Esophagus squamous epithelium (tissue), 5 donors: ENCODE results near the gene SENP3. TPM values are rescaled to one million over a fixed set of nuclear protein-coding genes. Genes with fewer than 3 reads are reported as not detected.

Experiments used
- DNase-seq: peaks from one replicate; lab custom pipeline; 2025; lab: John Stamatoyannopoulos, UW
- H3K27ac ChIP-seq, 4 donors: fragments of 200-600 bp; sonication (generic); one replicate each; pipeline ENCODE4 v1.5.1; 2016 to 2019; ENCODE audit warnings: mild to moderate bottlenecking in 1 of 4
- H3K27me3 ChIP-seq, 4 donors: fragments of 200-600 bp; sonication (generic); 1 replicate in 3 of 4; 2 replicates in 1 of 4; pipeline versions ENCODE4 v1.5.1 to v1.6.0; 2017 to 2021; ENCODE audit warnings: antibody characterized with exemption in 1 of 4
- H3K36me3 ChIP-seq, 3 donors: fragments of 200-600 bp; sonication (generic); one replicate each; pipeline ENCODE4 v1.5.1; 2016 to 2019
- H3K4me1 ChIP-seq, 3 donors: fragments of 200-600 bp; sonication (generic); one replicate each; pipeline ENCODE4 v1.5.1; 2017 to 2019
- H3K4me3 ChIP-seq, 4 donors: fragments of 200-600 bp; sonication (generic); 1 replicate in 3 of 4; 2 replicates in 1 of 4; pipeline ENCODE4 v1.5.1; 2016 to 2019; ENCODE audit warnings: mild to moderate bottlenecking in 2 of 4, moderate library complexity in 1 of 4
- H3K9me3 ChIP-seq, 3 donors: fragments of 200-600 bp; sonication (generic); one replicate each; pipeline ENCODE4 v1.5.1; 2016 to 2019
- CTCF ChIP-seq, 6 experiments: fragments of 450-650 bp in 4 of 6; fragments of 200-600 bp in 2 of 6; sonication (generic) in 2 of 6; IDR thresholded peaks; one replicate each; pipeline ENCODE4 v1.5.1; 2016 to 2019; ENCODE audit warnings: antibody characterized with exemption in 6 of 6, mild to moderate bottlenecking in 4 of 6, moderate library complexity in 4 of 6
- POLR2A ChIP-seq, 4 donors: fragments of 450-650 bp; IDR thresholded peaks; one replicate each; pipeline ENCODE4 v1.6.1; 2017; ENCODE audit warnings: antibody characterized with exemption in 4 of 4, mild to moderate bottlenecking in 4 of 4, moderate library complexity in 3 of 4
- WGBS, 2 donors: methylation state at CpG; one replicate each; pipeline ENCODE4 v1.1.5; 2018; 5-methylcytosine and 5-hydroxymethylcytosine counted together
- intact Hi-C: fragments of 100-400 bp; cut with DNase I; formaldehyde crosslinking; loops from one replicate; pipeline ENCODE4 v1.15.0; 2022
- total RNA-seq, 4 donors: library from RNA; depleted of rRNA; stranded (reverse); fragments of >200 nt; gene quantifications; one replicate each; pipeline ENCODE4 v1.1.0, GENCODE V29; 2016
- donor health status: DM: yes; HTN: yes; CAD: no.

Gene SENP3
- total RNA-seq, 4 donors from 2014 or later, result 32.1 to 65.4 (median 48.3) TPM

- peaks cover 52 to 84% (median 65%) of the 10 kb centered on the region in 3 donors for H3K4me1 ChIP-seq
- intact Hi-C loops, result no loop called here
- H3K27ac ChIP-seq, result peak overlapping the region; percentile 97 to 100 (median 98)
- no peak for DNase-seq
- WGBS, 2 donors, result 45 to 51% methylated on average over 6 to 7 of the region's 7 CpGs
- no peaks in the 10 kb centered on the region for H3K27me3 ChIP-seq
- H3K36me3 ChIP-seq, result peaks cover 40 to 60% (median 44%) of the 10 kb centered on the region in 3 donors
- H3K9me3 ChIP-seq, result no peaks in the 10 kb centered on the region
- H3K4me3 ChIP-seq, result peak overlapping the region in 2 of 4 donors; percentile 73 to 78
- TF ChIP-seq POLR2A (IDR thresholded peaks at IDR 0.05) (no peak), CTCF (IDR thresholded peaks at IDR 0.05) (no peak)
These were observed 14.2 kb downstream of the SENP3 start for GRCh38 chr17:7575959-7576358.

- TF ChIP-seq POLR2A (IDR thresholded peaks at IDR 0.05) (no peak), CTCF (IDR thresholded peaks at IDR 0.05) (no peak)
- Histone ChIP-seq H3K9me3 (no peaks in the 10 kb centered on the region), H3K4me3 (no peak overlapping the region), H3K36me3 (peaks cover 40 to 55% (median 44%) of the 10 kb centered on the region in 3 donors), H3K27ac (peak overlapping the region in 3 of 4 donors; percentile 31 to 100 (median 97)), H3K27me3 (no peaks in the 10 kb centered on the region), H3K4me1 (peaks cover 55 to 85% (median 68%) of the 10 kb centered on the region in 3 donors)
- DNase-seq, result no peak
- intact Hi-C loops, result no loop called here
- WGBS, 2 donors, result 63 to 75% methylated on average over 11 to 12 of the region's 14 CpGs
These were observed 14.8 kb downstream of the SENP3 start for GRCh38 chr17:7576432-7576937.

GRCh38 chr17:7577327-7578199 is 15.8 kb downstream of the SENP3 start:
- Histone ChIP-seq H3K27ac (peak overlapping the region; percentile 94 to 100 (median 97)), H3K9me3 (no peaks in the 10 kb centered on the region), H3K4me3 (no peak overlapping the region), H3K36me3 (peaks cover 40 to 61% (median 44%) of the 10 kb centered on the region in 3 donors), H3K4me1 (peaks cover 58 to 89% (median 72%) of the 10 kb centered on the region in 3 donors), H3K27me3 (no peaks in the 10 kb centered on the region)
- TF ChIP-seq CTCF (IDR thresholded peaks at IDR 0.05), result peak in 1 of 6 experiments; percentile 9
- TF ChIP-seq POLR2A (IDR thresholded peaks at IDR 0.05), result no peak
- DNase-seq, result no peak
- 67 to 69% methylated on average over 14 to 17 of the region's 17 CpGs for WGBS, 2 donors
- intact Hi-C loops, result no loop called here

GRCh38 chr17:7579001-7579833 is 17.5 kb downstream of the SENP3 start, which contains the start of gene CD68:
Gene CD68, plus strand, starts transcription at chr17:7579638. Its CDS starts 40 bp downstream, at chr17:7579678.
- intact Hi-C loops, result no loop called here
- H3K4me1 ChIP-seq, result peaks cover 62 to 95% (median 78%) of the 10 kb centered on the region in 3 donors
- peak within 1 kb of the TSS; percentile 94 to 97 (median 96) for H3K27ac ChIP-seq
- no peaks in the 10 kb centered on the region for H3K9me3 ChIP-seq
- no peak for TF ChIP-seq CTCF (IDR thresholded peaks at IDR 0.05)
- TF ChIP-seq POLR2A (IDR thresholded peaks at IDR 0.05), result peak in 2 of 4 donors; percentile 80 to 81
- WGBS, 2 donors, result 4 to 10% methylated on average over 5 to 7 of the region's 7 CpGs
- peaks cover 39 to 59% (median 44%) of the 10 kb centered on the region in 3 donors for H3K36me3 ChIP-seq
- no peaks in the 10 kb centered on the region for H3K27me3 ChIP-seq
- H3K4me3 ChIP-seq, result peak within 1 kb of the TSS in 3 of 4 donors; percentile 21 to 80 (median 57)
- DNase-seq, result peak; percentile 49
